ENCODE results near the gene NRG2.

GRCh38 chr5:140014751-140015150, 28.3 kb downstream of the NRG2 start:
- TF ChIP-seq, protein P1, sequence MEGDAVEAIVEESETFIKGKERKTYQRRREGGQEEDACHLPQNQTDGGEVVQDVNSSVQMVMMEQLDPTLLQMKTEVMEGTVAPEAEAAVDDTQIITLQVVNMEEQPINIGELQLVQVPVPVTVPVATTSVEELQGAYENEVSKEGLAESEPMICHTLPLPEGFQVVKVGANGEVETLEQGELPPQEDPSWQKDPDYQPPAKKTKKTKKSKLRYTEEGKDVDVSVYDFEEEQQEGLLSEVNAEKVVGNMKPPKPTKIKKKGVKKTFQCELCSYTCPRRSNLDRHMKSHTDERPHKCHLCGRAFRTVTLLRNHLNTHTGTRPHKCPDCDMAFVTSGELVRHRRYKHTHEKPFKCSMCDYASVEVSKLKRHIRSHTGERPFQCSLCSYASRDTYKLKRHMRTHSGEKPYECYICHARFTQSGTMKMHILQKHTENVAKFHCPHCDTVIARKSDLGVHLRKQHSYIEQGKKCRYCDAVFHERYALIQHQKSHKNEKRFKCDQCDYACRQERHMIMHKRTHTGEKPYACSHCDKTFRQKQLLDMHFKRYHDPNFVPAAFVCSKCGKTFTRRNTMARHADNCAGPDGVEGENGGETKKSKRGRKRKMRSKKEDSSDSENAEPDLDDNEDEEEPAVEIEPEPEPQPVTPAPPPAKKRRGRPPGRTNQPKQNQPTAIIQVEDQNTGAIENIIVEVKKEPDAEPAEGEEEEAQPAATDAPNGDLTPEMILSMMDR (IDR thresholded peaks at IDR 0.05; ENCODE audit: insufficient read depth, low read length, poor library complexity, severe bottlenecking) = no peak
- TF ChIP-seq EZH2phosphoT487 (conservative IDR thresholded peaks at IDR 0.05; ENCODE audit: low read length) = no peak
